HG03060 (cell line): Measurements from ENCODE around the gene IFIH1.

Experiments used
- ATAC-seq: cut with Tn5 transposase; IDR thresholded peaks from one replicate; pipeline ENCODE4 v1.9.1; 2021; ENCODE audit warnings: low read depth, moderate number of reproducible peaks; ENCODE audit not compliant: unreplicated experiment

Gene IFIH1

DNA sequence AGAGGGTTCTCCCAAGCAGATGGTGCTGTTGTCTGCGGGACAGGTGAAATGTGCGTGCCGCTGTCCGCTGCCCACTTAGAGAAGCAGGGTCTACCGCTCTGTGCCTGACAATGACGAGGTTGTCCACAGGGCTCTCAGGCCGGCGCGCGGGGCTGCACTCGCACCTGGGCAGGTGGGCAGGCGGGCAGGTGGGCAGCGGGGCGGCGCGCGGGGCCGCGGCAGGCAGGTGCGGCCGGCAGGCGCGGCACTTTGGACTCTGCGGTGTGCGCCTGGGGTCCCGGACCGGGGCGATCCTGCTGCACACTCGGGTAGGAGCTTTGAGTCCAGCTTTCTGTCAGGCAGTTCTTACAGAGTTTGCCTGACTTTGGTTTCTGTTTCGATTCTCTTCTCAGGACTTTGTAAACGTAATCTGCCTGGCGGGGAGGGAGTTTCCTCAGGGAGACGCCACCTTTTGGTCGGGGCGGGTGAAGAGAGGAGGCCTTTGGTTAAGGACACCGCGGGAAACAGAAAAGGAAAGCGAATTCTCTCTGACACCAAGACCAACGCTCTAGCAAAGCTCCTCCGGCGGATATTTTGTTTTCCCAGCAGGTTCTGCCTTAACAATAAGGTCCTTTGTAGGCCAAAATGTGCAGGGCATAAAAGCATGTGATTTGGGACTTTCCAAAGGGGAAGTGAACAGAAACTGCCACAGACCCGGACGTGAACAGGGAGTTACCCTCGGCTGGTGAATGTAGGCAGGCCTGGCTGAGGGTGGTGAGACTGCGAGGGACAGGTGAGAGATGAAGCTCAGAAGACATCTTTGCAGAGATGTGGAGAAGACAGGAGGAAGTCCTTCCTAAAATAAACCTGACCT lies at the start of gene IFIH1:
Gene IFIH1, minus strand, starts transcription at position 357 of the 853 bp plus-strand sequence. CDS start 377 bp downstream, outside the sequence.
- ATAC-seq = peak; percentile 74

DNA sequence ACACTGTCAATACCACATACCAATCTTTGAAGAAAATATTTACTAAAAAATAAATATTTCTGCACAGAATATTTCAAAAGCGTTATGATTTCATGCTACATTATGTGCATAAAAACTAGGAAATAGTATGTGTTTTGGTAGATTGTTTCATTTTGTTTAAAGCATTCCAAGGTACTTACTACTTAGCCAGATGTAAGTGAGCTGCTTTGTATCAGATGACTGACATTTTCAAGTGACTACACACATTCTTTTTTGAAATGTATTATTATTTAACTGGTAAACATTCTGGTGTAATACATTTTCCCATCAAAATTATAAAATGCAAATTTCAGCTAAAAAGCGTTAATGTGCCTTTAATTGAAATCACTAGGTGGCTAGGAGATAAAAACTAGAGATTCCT lies 46.9 kb upstream of the IFIH1 start:
- ATAC-seq = no peak

DNA sequence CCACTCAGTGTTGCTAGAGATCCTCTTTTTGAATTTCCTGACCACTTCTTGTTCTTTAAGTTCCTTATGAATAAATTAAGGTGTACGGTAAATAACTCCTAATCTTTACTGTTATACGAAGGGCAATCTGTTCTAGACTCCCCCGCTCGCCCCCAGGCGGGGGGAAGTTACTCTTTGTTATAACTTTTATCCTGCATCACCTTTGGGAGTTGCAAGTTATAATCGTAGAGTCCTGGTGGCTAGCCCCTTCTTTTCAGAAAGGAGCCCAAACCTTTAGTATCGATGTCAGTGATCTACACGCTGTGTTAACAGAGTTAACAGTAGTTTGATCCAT lies 26.1 kb upstream of the IFIH1 start:
- ATAC-seq = peak; percentile 3

DNA sequence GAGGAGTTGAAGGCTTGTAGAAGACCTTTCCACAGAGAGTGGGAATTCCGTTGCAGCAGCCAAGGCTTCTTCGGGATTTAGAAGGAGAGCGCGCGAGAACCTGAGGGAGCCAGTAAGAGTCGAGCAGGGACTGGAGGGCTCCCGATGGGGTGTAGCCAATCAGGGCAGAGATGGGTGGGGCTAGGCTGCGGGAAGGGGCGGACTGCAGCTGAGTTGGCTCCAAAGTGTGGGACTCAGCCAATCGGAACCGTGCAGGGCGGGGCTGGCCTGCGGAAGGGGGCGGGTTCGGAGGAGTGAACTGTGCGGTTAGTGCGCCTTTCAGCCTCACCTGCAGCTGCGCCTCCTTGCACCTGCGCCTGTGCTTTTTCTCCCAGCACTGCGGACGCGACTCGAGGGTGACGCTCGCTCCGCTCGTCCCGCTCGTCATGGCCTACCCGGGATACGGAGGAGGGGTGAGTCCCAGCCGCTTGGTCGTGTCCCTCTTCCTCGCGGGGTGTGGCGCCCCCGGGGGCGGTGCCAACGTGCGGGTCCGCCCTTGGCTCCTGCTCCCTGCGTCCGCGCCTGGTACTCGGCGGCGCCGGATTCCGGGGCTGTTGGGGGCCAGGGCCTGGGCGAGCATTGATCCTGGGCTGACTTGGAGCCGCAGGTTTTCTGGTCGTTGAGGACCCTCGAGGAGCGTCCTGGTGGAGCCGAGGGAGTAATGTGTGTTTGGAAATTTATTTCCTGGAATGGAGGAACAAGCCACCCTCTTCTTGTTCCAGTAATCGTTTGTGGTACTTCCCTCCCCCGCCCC lies 25.5 kb upstream of the IFIH1 start, which contains the start of gene GCA:
Gene GCA, plus strand, starts transcription at position 309 of the 793 bp plus-strand sequence. Its CDS starts 117 bp downstream, at position 426.
- ATAC-seq = peak; percentile 94

DNA sequence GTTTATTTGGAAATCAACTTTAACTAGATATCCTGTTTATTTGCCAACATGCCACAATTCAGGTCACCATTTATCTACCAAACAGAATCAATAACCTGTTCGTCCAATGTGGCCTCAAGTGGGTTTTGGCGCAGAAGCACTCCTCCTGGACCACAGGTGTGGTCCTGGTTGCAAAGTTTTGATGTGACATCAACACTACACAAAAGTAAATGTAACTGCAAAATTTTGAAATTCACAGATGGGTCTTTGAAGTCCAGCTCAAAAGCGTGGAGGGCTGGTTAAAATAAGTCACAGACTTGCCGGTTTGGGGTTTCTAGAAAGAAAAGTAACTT lies 25.0 kb upstream of the IFIH1 start:
- ATAC-seq = no peak

DNA sequence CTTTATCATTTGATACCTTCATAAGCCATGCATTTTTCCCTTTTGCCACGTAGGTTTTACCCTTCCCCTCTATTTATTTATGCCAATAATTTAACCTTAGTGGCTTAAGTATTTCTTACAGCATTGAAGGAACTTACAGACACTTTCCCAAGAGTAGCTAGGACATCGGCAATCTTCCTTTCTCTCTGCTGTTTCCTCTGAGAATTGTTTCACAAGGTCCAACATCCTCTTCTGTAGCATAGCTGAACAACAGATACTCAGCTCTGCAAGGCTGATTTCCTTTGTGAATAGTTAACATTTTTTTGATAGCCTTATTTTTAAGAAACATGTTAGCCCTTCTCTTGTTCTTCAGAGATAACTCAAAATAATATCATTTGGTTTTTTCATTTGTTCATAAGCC lies 24.4 kb upstream of the IFIH1 start:
- no peak for ATAC-seq

DNA sequence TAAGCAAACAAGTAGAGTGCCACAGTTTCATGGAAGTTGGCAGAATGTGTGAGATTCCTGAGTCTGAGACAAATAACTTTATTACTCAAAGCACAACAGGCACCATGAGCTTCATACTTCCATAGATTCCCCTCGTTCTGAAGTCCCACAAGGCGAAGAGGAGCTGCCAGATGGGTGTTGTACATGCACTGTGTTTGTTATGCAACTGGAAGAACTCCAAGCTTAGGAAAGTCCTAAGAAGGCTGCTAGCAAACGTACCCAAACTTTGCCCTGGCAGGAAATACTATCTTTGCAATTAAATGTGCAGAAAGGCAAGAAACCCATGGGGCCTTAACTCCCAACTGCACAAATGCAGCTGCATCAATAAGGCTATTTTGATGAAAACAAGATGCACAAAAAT lies 23.8 kb upstream of the IFIH1 start:
- no peak for ATAC-seq

DNA sequence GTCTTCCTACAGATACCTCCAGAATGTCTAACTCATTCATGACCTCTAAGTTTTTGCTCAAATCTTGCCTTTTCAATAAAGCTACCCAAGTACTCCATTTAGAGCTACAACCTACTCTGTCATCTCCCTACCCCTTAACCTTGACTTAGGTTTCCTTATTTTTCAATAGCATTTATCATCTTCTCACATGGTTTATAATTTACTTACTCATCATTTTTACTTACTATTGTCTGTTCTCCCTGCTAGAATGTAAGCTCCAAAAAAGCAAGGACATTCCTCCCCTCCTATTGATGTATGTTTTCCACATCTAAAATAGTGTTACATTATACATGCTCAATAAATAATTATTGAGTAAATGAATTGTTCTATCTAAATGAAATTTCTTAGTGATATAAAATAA lies 22.3 kb upstream of the IFIH1 start:
- ATAC-seq = no peak

DNA sequence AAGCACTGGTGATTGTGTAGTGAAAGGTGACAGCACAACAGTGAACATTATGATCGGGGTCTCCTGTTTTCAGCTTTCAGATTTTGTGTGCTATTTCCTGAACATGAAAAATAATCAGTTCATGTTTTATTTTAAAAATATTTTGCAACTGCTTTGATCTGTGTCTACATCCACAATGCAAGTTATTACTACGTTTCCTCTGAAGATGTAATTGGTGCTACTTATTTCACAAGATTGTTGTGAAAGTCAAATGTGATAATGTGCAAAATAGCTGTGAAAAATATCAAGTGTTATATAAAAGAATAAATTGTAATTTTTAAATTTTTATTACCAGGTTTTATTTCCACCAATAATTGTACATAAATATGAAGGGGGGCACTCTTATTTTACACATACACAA lies 19.4 kb upstream of the IFIH1 start:
- ATAC-seq = no peak

DNA sequence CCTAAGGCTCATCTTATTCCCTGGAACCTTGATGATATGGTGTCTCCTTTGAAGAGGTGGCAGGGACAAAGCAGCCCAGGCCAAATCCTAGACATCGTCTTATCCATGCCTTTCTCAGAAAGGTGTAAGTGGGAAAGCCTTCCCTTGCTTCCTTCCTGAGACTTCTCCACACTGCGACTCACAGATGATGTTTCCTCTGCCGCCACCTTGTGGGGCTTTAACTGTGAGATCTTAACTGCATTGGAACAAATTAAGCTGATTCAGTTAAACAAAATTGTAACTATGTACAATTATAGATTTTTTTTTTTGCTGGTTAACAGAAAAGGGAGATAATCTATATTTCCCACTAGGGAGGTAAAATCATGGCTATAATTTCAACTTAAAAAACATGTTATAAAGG lies 15.5 kb upstream of the IFIH1 start:
- peak; percentile 73 for ATAC-seq

DNA sequence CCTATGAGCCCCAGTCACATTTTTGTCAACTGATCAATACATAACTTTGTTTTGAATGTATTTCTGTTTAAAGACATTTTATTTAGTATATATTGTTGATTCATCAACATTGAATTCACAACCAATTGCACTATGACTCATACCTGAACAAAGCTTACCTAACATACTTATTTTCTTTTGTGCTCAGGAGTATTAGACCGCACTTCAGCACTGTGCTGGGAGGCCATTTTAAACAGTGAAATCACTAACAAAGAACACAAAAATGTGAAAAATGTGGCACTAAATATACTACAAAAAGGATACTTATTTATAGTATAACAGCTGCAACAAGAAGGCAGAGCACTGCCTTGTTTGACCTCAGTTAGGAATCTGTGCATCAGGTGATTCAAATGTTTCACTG lies 12.4 kb upstream of the IFIH1 start:
- no peak for ATAC-seq

DNA sequence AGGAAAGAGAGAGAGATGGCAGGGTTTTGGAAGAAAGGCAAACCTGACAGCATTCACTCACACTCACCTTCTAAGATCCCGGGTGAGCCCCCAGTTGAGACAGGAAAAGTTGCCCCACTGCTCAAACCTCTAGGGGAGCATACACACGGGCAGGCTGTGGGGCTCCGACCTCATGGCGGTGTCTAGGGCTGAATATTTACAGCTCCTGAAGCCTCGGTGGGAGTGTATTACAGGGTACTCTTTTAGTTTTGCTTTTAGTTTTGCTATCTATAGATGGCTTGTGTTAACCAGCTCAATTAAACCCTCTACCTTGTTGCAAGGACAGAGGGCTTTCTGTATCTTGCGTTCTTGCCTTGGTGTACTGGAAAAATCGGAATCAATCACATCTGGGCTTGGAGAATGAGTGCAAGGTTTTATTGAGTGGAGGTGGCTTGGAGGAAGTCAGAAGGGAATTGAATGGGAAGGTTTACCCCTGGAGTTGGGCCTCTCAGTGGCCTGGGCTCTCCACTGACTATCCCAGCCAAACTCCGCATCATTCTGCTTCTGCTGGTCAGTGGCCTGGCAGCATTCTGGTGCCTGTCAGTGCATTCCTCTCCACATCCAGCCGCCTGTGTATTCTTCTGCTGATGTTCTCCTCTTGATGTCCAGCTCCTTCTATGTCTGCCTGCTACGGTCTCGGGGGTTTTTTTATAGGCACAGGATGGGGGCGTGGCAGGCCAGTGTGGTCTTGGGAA lies 10.1 kb upstream of the IFIH1 start:
- no peak for ATAC-seq

DNA sequence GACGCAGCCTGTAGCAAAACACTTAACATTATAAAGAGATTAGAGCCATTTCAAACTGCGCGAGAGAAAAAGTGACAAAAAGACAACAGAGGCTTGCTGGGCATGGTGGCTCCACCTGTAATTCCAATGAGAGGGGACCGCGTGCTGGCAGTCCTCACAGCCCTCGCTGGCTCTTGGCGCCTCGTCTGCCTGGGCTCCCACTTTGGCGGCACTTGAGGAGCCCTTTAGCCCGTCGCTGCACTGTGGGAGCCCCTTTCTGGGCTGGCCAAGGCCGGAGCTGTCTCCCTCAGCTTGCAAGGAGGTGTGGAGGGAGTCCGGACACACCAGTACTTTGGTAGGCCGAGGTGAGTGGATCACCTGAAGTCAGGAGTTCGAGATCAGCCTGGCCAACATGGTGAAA lies 9.3 kb upstream of the IFIH1 start:
- no peak for ATAC-seq

DNA sequence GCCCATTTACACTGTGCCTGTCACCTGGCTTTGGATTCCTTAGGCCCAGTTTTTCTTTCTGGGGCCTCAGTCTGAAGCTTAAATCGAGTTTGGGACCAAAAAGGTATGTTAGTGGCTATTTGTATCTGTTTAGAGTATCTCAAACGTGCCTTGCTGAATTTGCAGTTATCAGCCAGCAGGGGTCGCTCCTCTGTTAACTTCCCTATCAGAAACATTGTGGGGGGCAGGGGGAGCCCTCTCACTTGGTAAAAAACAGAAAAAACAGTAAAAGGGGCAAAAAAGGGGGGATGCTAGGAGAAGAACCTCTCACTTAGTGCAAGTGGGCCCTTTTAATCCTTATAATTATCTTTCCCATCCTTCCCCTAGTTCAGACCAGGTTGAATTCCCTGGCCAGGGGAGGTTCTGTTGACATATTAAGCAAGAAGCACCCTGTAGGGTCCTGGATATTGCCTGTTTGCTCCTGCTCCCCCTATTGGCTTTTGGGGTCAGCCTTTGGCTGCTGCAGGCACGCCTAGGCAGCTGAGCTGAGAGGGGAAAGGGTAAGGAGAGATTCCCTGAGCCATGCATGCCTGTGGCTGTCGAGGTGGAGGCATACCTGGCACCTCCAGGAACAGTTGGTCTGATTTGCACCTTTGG lies 8.8 kb upstream of the IFIH1 start:
- ATAC-seq = no peak

DNA sequence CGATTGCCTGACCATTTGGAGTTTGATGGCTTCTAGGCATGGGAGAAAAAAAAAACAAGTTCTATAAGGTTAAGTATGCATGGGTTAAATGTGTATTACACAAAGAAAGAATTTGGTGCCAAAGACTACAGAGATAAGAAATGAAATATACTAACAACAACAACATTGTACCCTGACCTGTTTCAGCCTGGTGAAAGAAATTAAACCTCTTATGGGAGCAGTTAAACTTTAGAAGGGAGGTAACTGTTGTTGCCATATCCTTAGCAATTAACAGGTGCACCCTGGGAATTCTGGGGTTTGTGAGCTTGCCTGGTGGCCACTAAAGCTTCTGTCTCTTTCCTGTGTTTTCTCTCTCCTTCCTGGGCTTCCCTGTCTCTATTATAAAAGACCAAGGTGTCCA lies 6.5 kb upstream of the IFIH1 start:
- no peak for ATAC-seq

DNA sequence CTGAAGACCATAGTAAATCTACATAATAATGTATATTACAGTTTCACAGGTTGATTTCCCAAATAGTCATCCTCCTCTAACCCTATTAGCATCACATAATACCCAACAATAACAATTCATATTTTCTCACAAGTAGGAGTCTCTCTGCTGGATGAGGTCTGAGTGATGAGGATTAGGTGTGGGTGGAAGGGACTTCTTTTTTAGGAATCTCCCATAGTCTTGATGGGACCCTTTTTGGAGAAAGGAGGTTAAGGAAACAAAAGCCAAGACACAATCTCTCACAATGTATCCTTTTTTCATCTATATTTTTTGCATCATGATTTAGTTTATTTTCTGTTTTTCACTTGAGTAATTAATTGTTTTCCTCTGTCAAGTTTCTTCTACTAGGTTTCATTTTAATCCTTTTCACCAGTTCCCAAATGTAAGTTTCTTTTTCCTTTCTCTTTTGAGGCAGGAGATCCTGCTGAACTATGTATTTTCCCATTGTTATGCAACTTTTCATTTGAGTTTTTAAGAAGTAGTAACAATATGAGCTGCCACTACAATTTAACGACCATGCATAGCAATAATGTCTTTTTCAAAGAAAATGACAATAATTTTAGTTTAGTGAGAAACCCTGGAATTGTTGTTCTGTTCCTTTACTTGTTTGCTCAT lies 2.5 kb upstream of the IFIH1 start:
- no peak for ATAC-seq

DNA sequence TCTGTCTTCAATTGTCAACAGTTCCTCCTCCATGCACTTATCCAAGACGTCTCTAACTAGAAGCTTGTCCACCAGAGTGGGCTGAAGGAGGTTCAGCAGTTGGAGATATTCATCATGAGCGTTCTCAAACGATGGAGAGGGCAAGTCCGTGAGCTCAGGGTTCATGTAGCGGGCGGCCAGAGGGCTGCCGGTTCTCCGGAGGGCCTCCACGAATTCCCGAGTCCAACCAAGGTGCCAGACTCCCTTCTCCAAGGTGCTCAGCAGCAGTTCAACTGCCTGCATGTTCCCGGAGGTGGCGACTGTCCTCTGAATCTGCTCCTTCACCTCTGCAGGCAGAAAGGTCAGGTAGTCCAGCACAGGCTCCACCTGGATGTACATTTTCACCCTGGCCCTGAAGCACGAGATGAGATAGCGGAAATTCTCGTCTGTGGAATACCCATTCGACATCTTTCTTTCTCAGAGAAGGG lies 590 bp downstream of the IFIH1 start:
- ATAC-seq = no peak

DNA sequence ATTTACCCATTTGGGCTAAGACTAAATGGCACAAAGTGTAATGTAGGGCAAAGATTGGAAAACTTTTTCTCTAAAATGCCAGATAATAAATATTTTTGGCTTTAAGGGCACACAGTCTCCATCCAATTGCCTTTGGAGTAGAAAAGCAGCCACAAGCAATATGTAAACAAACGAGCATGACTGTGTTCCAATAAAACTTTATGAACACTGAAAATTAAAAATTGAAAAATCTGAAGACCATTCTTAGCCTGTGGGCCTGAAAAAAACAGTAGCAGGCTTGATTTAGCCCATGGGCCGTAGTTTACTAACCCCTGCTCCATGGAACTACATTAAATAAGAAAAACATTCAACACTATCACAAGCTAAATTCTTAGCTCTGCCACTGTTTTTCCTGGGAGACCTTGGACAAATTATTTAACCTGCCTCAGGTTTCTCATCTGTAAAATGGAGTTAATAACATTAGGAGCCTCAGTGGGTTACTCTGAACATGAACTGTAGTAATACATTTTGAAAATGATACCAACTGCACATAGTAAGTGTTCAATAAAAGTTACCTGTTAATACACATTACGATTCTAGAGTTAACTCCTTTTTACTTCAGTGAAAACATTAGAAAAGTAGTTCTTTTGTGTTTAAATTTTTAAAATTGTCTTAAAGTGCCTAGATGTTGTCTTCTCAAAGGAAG lies 1.3 kb downstream of the IFIH1 start:
- ATAC-seq = no peak

DNA sequence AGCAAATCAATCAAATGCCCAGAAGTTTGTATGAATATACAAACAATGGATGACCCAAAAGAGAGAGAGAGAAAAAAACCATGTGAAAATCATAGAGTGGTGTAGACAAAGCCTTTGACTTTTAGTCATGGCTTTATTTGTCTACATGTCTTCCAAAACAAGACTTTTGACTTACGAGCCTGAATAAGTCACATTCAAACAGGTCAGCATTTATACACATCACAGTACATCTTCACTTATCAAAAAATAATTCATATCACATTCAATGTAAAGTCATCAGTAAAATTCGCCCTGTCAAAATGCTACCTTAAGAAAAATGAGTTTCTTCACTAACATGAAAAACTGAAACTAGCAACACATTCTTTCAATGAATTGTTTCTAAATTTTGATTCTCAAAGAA lies 1.9 kb downstream of the IFIH1 start:
- no peak for ATAC-seq

DNA sequence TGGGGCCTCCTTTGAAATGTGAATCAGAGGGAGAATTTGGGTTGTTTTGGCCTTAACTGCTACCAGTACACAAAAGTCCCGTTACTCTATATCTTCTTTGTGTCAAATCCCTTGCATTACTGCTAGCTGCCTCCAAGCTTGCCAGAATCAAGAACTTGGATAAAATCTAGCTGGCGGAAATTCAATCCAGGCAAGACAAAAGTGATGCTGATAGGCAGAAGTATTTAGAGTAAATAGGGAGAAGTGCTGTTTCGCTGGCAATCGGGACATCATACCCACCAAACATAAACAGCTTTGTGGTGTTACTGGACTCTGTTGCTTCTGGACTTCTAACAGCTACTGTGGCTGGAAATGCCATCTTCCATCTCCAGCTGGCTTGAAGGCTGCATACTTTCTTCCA lies 2.5 kb downstream of the IFIH1 start:
- ATAC-seq = no peak
